Stimulated activated CD8-positive, alpha-beta memory T cell treated with anti-CD3 and anti-CD28 coated beads, Interleukin-2, amount 100 ng/mL, for 48 hours (primary cell): ENCODE data around the gene FNTB.
"Not testable (repeated sequence)": the region's sequence is repeated elsewhere in the genome, so short reads cannot be mapped to it uniquely, and the experiment has no call there.

Experiments
- DNase-seq, 2 donors: peaks; one replicate each; pipeline ENCODE4 v3.0.0-alpha.2; 2020; ENCODE audit warnings: low read depth in 2 of 2

FNTB gene

GRCh38 chr14:65084554-65085505 is 98.1 kb downstream of the FNTB start:
- DNase-seq: no peak

GRCh38 chr14:65086686-65087085 is 100.0 kb downstream of the FNTB start:
- not testable (repeated sequence) for DNase-seq

- not testable (repeated sequence) for DNase-seq
Observed at GRCh38 chr14:65087835-65088234, 101.1 kb downstream of the FNTB start.

DNA sequence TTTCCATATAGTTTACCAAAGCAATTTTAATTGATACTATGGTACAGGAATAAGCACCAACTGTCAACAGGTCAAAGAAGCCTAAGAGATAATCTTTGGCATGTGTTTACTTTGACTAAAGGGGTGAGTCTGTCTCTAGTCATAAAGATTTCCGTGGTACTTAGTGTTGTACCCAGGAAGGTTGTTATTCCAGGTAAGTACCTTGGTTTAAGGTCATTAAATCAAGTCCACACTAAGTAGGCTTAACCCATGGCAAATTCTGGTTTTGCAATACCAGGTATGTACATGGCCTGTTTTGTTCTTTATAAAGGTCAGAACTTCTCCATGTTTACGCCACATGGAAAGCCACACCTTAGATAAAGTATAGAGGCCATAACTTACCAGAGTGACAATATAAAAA is 105.7 kb downstream of the FNTB start:
- no peak for DNase-seq

- no peak for DNase-seq
Observed at GRCh38 chr14:65095633-65096205, 109.0 kb downstream of the FNTB start.

DNA sequence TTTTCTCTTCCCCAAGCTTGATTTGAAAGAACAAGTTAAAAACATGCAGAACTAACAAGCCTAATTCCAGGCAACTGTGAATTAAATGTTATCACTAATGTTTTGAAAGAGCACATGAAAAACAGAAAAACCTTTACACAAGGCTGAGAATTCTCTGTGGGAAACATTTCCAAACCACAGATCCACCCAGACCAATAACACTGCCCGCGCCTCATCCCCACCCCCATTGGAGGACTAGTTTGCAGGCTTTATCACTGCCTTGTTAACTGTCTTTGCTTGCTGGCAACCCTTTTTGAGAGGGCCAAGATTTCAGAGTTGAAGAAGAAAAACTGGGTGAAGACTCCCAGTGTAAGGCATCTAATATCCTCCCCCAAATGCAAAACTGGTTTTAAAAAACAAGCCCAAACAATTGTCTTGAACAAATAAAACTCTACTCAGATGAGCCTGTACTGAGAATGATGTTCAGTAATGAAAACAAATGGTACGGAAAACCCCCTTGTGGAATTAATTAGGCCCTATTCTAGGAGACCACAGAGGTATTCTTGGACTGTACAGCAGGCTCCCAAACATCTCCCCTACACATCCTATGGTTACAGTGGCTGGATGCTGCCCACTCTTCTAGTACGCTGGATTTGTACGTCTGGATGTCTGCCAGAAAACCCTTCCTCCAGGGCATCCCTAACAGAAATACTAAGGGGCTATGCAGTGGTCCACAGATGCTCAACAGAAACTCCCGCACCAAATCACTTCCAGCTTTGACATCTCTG is 109.8 kb downstream of the FNTB start:
- no peak for DNase-seq

DNA sequence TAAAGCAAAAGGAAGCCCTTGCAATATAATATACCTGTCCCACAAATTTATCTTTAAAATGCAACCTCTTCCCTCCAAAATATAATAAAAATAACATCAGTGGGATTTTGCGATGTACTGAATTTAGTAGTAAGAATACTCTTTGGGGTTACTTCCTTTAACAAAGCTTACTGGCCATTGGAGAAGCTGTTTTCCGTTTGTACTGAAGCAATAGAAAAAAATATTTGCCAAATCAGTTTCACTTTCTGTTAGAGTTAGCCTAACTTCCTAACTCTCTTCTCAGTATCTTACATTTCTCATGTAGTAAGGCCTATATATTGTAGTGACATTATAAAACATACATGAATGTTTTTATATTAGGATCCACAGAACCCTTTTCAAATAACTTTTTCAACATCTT is 111.9 kb downstream of the FNTB start:
- DNase-seq: no peak

DNA sequence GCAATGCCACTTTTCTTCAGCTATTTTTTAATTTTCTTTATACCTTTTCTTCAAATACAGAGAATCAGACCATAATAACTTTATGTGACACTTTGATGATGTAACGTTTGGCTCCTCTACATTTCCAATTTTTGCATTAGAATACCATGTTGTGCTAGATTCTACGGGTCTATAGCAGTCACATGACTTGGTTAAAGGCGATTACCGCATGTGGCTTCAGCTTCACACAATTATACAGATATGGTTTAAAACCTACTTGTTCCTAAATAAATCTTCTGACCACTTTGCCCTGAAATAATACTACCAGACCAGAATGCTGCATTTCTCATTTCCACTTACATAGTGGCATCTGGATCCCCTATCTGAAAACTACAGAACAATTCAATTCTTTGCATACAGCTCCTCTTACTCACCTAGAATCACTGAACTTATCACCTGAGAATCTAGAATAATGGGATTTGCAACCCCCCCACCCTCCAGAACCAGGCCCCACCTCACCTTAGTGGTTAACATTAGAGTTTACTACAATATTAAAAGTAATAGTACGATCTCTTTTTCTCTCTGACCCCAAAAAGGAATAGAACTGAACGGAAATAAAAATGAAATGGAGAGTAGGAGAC is 114.3 kb downstream of the FNTB start:
- no peak for DNase-seq

DNA sequence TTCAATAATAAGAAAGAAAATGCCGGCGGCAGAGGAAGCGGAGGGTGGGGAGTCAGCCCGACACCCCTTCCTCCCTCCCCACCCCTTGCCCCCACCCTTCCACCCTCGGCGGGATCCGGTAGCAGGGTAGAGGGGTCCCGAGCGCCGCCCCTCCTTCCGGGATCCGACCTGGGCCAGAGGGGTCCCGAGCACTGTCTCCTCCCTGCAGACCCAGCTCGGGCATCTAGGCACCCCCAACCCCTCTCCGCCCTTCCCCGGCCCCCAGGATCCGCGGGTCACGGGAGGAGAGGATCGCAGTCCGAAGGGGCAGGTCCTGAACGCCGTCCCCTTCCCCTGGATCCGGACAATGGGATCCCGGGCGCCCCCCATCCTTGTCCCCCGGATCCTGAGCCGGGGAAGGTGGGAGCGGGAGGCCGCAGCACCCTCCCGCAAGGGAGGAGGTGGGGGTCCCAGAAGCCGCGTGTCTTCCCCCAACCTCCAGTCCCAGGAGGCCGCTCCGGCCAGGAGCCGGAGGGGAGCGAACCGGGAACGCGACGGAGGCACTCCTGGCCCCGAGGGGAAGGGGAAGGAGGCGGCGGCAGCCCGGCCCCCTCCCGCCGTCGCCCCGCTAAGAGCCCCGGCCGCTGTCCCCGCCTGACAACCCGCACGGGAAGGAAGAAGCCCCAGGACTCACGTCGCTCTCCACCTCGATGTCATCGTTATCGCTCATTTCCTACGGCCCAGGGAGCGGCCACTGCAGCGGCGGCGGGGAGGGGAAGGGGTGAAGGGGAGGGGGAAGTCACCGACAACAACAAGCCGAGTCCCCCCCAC is 115.1 kb downstream of the FNTB start:
- DNase-seq: peak; percentile 14 to 20

DNA sequence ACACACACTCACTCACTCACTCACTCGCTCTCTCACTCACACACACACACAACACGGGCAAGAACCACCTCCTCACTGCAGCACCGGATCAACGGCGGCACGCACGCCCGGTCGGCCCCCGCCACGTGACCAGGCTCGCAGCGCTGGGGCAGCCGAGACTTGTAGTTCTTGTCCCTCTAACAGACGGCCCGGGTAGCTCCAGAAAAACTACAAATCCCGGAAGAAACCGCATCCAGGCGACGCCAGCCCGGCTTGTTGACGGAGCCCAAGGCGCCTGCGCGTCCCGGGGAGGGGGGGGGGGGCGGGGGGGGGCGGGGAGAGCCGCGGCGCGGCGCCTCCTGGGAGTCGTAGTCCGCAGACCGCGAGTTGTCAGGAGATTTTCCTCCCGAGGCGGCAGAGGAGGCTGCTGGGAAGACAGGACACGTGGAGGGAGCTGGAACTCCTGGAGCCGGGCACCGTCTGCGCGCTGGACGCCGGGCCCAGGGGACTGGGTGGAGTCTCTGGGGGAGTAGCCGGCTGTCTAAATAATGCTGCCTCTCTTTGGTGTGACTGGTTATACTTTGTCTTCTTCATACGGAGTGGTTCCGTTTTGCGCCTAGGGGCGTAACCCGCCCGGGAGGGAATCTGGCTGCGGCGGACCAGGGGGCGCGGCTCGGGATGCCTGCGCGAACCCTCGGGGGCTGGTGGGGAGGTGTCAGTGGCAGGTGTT is 115.9 kb downstream of the FNTB start, which contains the start of gene MAX:
TSS of gene MAX (minus strand) at position 77 of the 709 bp plus-strand sequence. CDS start 178 bp downstream, outside the sequence.
- DNase-seq: peak; percentile 95 to 96

DNA sequence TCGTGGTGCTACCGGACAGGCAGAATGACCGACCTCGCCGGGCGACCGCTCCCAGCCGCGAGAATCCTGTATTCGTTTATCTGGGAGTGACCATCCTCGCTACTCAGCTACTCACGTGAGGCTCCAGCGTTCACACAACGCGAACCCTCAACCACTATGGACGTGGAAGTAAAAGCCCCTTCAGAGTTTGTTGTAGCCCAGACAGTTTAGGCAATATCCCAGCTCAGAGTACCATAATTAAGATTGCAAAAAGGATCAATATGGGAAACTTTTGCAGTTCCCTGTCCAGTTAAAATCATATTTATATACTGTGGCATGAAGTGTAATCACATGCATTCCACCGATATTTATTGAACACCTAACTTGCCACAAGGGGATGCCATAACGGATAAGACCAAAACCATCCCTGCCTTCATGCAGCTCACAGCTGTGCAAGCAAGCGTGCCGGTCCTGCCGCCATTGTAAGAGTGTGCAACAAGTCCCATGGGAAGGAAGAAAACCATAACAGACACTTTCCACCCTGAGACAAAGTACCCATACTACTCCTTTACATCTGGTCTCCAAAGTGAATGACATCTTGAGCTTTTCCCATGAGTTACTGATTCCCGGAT is 116.6 kb downstream of the FNTB start:
- DNase-seq: no peak

DNA sequence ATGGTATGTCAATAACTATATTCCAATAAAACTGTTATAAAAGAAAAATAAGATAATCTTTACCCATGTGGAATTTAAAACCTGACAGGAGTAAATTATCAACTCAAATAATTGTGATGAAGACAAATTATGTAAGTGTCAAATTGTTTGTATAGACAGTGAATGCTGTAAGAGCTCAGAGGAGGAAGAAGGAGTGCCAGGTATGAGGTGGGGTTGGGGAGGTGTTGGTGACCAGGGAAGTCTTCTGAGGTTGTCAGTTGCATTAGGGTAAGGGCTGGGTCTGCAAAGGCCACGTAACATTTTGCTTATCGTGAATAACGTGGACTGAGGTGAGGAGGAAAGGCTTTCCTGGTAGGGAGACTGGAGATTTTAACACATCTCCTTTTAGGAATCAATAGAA is 118.1 kb downstream of the FNTB start:
- DNase-seq: no peak

- no peak for DNase-seq
Observed at GRCh38 chr14:65106316-65106715, 119.6 kb downstream of the FNTB start.

DNA sequence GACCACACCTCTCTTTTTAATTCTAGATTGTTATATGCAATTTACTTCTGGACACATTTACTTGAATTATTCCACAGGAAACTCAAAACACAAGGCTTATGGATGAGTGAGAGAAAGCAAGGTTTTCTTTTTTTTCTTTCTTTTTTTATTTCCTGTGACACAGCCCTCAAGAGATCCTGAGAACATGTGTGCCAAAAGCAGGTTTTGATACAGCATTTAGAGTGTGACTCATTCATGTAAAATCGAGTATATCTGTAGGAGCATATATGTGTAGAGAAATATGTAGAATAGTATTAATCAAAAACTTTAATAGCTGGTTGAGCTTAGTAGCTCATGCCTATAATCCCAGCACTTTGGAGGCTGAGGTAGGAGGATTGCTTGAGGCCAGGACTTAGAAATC is 120.0 kb downstream of the FNTB start:
- DNase-seq: no peak

GRCh38 chr14:65107200-65107599 is 120.5 kb downstream of the FNTB start:
- no peak for DNase-seq

- no peak for DNase-seq
Observed at GRCh38 chr14:65109357-65109756, 122.7 kb downstream of the FNTB start.

GRCh38 chr14:65110525-65110924 is 123.8 kb downstream of the FNTB start:
- DNase-seq: no peak
